Caco-2 (cell line): ENCODE measurements around the gene PTPRN2. TPM values are rescaled to one million over a fixed set of nuclear protein-coding genes. Genes with fewer than 3 reads are reported as not detected.
A peak's percentile ranks its signal among the peaks of the same experiment; 100 is the strongest.

Source experiments
- BruUV-seq: library from RNA; stranded (reverse); fragments of 400-500 nt; replicated peaks from 2 replicates; lab custom pipeline; 2021; lab: Mats Ljungman, UMichigan
- CTCF ChIA-PET: fragments of 300-600 bp; sonication (Branson Sonifier 250); formaldehyde crosslinking; loops from one replicate; lab custom pipeline; 2022; ENCODE audit warnings: antibody characterized with exemption; lab: Charles Lee
- POLR2A ChIA-PET: fragments of 300-600 bp; sonication (Branson Sonifier 250); formaldehyde crosslinking; loops from one replicate; lab custom pipeline; 2022; ENCODE audit warnings: antibody characterized with exemption; lab: Charles Lee
- DNase-seq, 2 experiments: peaks; one replicate each; pipeline versions ENCODE4 v3.0.0 to v3.0.0-alpha.2; 2020 to 2022
- H3K27me3 ChIP-seq: replicated peaks from 2 replicates; pipeline ENCODE4 v1.6.0; 2011; ENCODE audit warnings: low read length; ENCODE audit not compliant: control insufficient read depth, insufficient read depth
- H3K36me3 ChIP-seq: 2 replicates; pipeline ENCODE4 v1.5.1; 2011; ENCODE audit warnings: low read length; ENCODE audit not compliant: control insufficient read depth, insufficient read depth
- H3K4me1 ChIP-seq: fragments of 250-450 bp; sonication (Bioruptor Pico); 2 replicates; pipeline ENCODE4 v1.5.1; 2020; ENCODE audit warnings: mild to moderate bottlenecking
- H3K4me3 ChIP-seq: 2 replicates; pipeline ENCODE4 v1.5.1; 2011; ENCODE audit warnings: low read depth, mild to moderate bottlenecking, control low read depth, low read length
- H3K9me3 ChIP-seq: fragments of 250-450 bp; sonication (Bioruptor Pico); 2 replicates; pipeline ENCODE4 v1.5.1; 2020; ENCODE audit warnings: mild to moderate bottlenecking, moderate library complexity
- H3K27ac Mint-ChIP-seq: one replicate; pipeline ENCODE4 v1.8.0; 2022; ENCODE audit warnings: mixed read lengths; ENCODE audit not compliant: unreplicated experiment
- H3K27me3 Mint-ChIP-seq: one replicate; pipeline ENCODE4 v1.8.0; 2022; ENCODE audit warnings: mixed read lengths; ENCODE audit not compliant: insufficient read depth, unreplicated experiment
- H3K36me3 Mint-ChIP-seq: one replicate; pipeline ENCODE4 v1.8.0; 2022; ENCODE audit warnings: mild to moderate bottlenecking, mixed read lengths; ENCODE audit not compliant: insufficient read depth, unreplicated experiment
- H3K4me1 Mint-ChIP-seq: one replicate; pipeline ENCODE4 v1.8.0; 2022; ENCODE audit warnings: low read depth, mixed read lengths; ENCODE audit not compliant: unreplicated experiment
- H3K4me3 Mint-ChIP-seq: one replicate; pipeline ENCODE4 v1.8.0; 2022; ENCODE audit warnings: mild to moderate bottlenecking, moderate library complexity, mixed read lengths; ENCODE audit not compliant: unreplicated experiment
- H3K9me3 Mint-ChIP-seq: one replicate; pipeline ENCODE4 v1.8.0; 2022; ENCODE audit warnings: mixed read lengths; ENCODE audit not compliant: unreplicated experiment
- intact Hi-C: fragments of 100-400 bp; cut with micrococcal nuclease; formaldehyde crosslinking; loops from one replicate; pipeline ENCODE4 v1.10.0; 2022; ENCODE audit not compliant: unreplicated experiment
- total RNA-seq: library from RNA; stranded (reverse); gene quantifications from 2 replicates; pipeline ENCODE4 v1.2.3, GENCODE V29; 2022
- TF ChIP-seq, protein P1 (sequence below), 2 experiments: fragments of 200-600 bp in 1 of 2; IDR thresholded peaks; 1 replicate in 1 of 2; 2 replicates in 1 of 2; pipeline versions ENCODE4 v1.5.1 to v1.8.0; 2011 to 2022; ENCODE audit warnings: antibody characterized with exemption in 1 of 2, control low read depth in 1 of 2, inconsistent platforms in 1 of 2, low read depth in 1 of 2, low read length in 1 of 2, mild to moderate bottlenecking in 1 of 2, moderate library complexity in 1 of 2; ENCODE audit not compliant: insufficient read depth in 1 of 2, severe bottlenecking in 1 of 2, unreplicated experiment in 1 of 2

Gene PTPRN2
- total RNA-seq, 1 experiment from 2014 or later, result 1.4 TPM

DNA sequence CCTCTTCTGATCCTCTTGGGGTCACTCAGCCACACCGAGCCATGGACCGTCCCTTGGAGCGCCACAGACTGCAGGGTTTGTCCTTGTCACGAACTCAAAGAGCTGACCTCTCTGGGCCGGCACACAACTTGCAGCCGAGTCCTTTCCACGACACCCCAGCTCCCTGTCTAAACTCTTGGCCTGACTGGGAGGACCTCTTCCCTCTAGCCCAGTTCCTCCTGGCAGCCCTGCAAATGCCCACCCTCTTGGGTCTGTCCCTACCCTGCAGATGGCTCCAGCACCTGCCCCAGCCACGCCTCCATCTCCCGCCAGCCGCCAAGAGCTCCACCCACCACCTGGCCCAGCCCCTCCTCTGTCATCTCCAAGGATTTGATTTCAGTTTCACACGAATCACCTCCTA lies 911.6 kb downstream of the PTPRN2 start:
- Histone ChIP-seq H3K36me3 (no peaks in the 10 kb centered on the region), H3K9me3 (no peaks in the 10 kb centered on the region), H3K4me3 (no peak overlapping the region), H3K4me1 (no peaks in the 10 kb centered on the region), H3K27me3 (no peaks in the 10 kb centered on the region)
- TF ChIP-seq, protein P1, sequence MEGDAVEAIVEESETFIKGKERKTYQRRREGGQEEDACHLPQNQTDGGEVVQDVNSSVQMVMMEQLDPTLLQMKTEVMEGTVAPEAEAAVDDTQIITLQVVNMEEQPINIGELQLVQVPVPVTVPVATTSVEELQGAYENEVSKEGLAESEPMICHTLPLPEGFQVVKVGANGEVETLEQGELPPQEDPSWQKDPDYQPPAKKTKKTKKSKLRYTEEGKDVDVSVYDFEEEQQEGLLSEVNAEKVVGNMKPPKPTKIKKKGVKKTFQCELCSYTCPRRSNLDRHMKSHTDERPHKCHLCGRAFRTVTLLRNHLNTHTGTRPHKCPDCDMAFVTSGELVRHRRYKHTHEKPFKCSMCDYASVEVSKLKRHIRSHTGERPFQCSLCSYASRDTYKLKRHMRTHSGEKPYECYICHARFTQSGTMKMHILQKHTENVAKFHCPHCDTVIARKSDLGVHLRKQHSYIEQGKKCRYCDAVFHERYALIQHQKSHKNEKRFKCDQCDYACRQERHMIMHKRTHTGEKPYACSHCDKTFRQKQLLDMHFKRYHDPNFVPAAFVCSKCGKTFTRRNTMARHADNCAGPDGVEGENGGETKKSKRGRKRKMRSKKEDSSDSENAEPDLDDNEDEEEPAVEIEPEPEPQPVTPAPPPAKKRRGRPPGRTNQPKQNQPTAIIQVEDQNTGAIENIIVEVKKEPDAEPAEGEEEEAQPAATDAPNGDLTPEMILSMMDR (IDR thresholded peaks at IDR 0.05; ENCODE audit: insufficient read depth in 1 of 2, low read depth in 1 of 2, low read length in 1 of 2, severe bottlenecking in 1 of 2, unreplicated experiment in 1 of 2), result no peak
- no TSS peak for BruUV-seq
- intact Hi-C loops, result no loop called here
- ChIA-PET CTCF (no interaction called here), POLR2A (no interaction called here)
- Mint-ChIP-seq H3K4me3 (no peak overlapping the region), H3K9me3 (no peaks in the 10 kb centered on the region), H3K4me1 (no peaks in the 10 kb centered on the region), H3K36me3 (peaks cover 5% of the 10 kb centered on the region), H3K27ac (no peak overlapping the region), H3K27me3 (peaks cover 9% of the 10 kb centered on the region)
- no peak for DNase-seq

DNA sequence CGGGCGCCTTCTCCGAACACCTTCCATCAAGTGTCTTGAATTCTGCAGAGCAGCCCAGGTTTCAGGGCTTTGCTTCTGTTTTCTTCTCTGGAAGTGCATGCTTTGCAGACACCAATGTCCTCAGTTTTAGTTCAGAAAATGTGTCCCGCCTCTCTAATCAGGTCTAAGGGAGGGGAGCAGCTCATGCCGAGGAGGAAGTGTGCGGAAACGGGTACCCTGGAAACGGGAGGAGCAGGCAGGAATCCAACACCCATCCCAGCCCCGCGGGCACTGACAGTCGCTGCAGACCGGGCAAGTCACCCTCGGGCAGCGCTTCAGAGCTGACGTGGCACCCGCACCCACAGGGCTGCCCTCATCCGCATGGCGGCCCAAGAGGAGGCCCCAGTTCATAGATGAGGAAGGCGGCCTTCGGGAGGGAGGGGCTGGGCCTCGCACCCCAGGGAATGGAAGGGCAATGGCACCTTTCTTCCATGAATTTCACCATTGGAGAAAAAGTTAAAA lies 912.1 kb downstream of the PTPRN2 start:
- Histone ChIP-seq H3K4me1 (no peaks in the 10 kb centered on the region), H3K4me3 (no peak overlapping the region), H3K9me3 (no peaks in the 10 kb centered on the region), H3K27me3 (no peaks in the 10 kb centered on the region), H3K36me3 (no peaks in the 10 kb centered on the region)
- H3K4me1 Mint-ChIP-seq, result no peaks in the 10 kb centered on the region
- intact Hi-C loops, result no loop called here
- no peak overlapping the region for H3K4me3 Mint-ChIP-seq
- ChIA-PET POLR2A (no interaction called here), CTCF (no interaction called here)
- H3K27me3 Mint-ChIP-seq, result peaks cover 9% of the 10 kb centered on the region
- no peak for DNase-seq
- H3K9me3 Mint-ChIP-seq, result no peaks in the 10 kb centered on the region
- H3K36me3 Mint-ChIP-seq, result peaks cover 5% of the 10 kb centered on the region
- BruUV-seq, result no TSS peak
- TF ChIP-seq, protein P1 (IDR thresholded peaks at IDR 0.05; ENCODE audit: insufficient read depth in 1 of 2, low read depth in 1 of 2, low read length in 1 of 2, severe bottlenecking in 1 of 2, unreplicated experiment in 1 of 2), result no peak
- no peak overlapping the region for H3K27ac Mint-ChIP-seq

DNA sequence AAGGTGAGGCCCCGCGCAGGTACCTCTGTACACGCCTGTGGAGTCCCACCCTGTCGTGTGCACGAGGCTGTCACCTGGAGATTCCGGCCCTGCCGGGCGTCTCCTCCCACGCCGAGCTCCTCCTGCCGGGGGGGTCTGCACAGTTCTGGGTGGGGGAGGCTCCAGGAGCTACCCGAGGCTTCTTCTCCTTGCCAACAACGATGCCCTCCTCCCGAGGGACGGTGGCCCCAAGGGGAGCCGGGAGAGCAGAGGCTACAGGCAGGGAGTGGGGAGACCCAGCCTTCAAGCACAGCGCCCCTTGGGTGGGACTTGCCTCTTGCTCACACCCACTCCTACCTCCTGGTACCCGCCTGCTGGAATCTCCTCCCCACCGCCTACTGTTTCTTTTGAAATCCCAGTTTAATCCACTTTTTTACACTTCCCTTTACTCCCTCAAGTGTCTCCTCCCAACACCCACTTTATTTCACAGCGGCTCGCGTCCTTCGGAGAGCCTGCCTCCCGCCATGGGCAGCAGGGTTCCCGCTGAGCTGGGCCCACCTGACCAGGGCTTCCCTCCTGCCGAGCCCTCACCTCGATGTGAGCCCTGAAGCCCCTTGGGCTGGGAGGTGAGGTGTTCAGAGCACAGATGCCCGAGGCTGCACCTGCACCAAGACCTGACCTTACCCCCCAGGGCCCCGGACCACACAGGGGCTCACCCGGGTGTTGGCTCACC lies 912.8 kb downstream of the PTPRN2 start:
- Mint-ChIP-seq H3K9me3 (no peaks in the 10 kb centered on the region), H3K27me3 (peaks cover 6% of the 10 kb centered on the region), H3K4me1 (no peaks in the 10 kb centered on the region), H3K27ac (no peak overlapping the region), H3K36me3 (peaks cover 5% of the 10 kb centered on the region), H3K4me3 (no peak overlapping the region)
- TF ChIP-seq, protein P1 (IDR thresholded peaks at IDR 0.05; ENCODE audit: insufficient read depth in 1 of 2, low read depth in 1 of 2, low read length in 1 of 2, severe bottlenecking in 1 of 2, unreplicated experiment in 1 of 2), result no peak
- Histone ChIP-seq H3K27me3 (no peaks in the 10 kb centered on the region), H3K9me3 (no peaks in the 10 kb centered on the region), H3K4me1 (no peaks in the 10 kb centered on the region), H3K4me3 (no peak overlapping the region), H3K36me3 (no peaks in the 10 kb centered on the region)
- intact Hi-C loops, result no loop called here
- ChIA-PET POLR2A (no interaction called here), CTCF (no interaction called here)
- BruUV-seq, result no TSS peak
- peak in 1 of 2 experiments; percentile 23 for DNase-seq
